ENCODE measurements around the gene CRKL.
"Not testable (repeated sequence)": the region's sequence is repeated elsewhere in the genome, so short reads cannot be mapped to it uniquely, and the experiment has no call there.

Gene CRKL

GRCh38 chr22:20937031-20937793, 20.0 kb downstream of the CRKL start:
- Histone ChIP-seq H2AFZ (no peak overlapping the region), H3K27ac (no peak overlapping the region), H3K9me3 (ENCODE audit: control insufficient read depth, low read length) (no peaks in the 10 kb centered on the region), H3K4me2 (ENCODE audit: low read length) (peak overlapping the region; percentile 6), H3K36me3 (ENCODE audit: control insufficient read depth, insufficient read depth, low read length) (no peaks in the 10 kb centered on the region), H3K4me3 (ENCODE audit: low read depth, low read length) (no peak overlapping the region), H3K4me1 (peaks cover 2% of the 10 kb centered on the region), H3K27me3 (ENCODE audit: control insufficient read depth, insufficient read depth, low read length) (no peaks in the 10 kb centered on the region), H3K79me2 (peaks cover 31% of the 10 kb centered on the region), H3K9ac (no peak overlapping the region)
- TF ChIP-seq CTCF (IDR thresholded peaks at IDR 0.05) = no peak

GRCh38 chr22:20937794-20938671, 20.8 kb downstream of the CRKL start:
- no peak overlapping the region for H3K4me3 ChIP-seq (ENCODE audit: low read depth, low read length)
- H3K9ac ChIP-seq = no peak overlapping the region
- no peaks in the 10 kb centered on the region for H3K27me3 ChIP-seq (ENCODE audit: control insufficient read depth, insufficient read depth, low read length)
- peaks cover 39% of the 10 kb centered on the region for H3K79me2 ChIP-seq
- H2AFZ ChIP-seq = no peak overlapping the region
- no peak overlapping the region for H3K27ac ChIP-seq
- no peaks in the 10 kb centered on the region for H3K9me3 ChIP-seq (ENCODE audit: control insufficient read depth, low read length)
- no peak for TF ChIP-seq CTCF (IDR thresholded peaks at IDR 0.05)
- H3K36me3 ChIP-seq (ENCODE audit: control insufficient read depth, insufficient read depth, low read length) = no peaks in the 10 kb centered on the region
- H3K4me1 ChIP-seq = peaks cover 2% of the 10 kb centered on the region
- peak overlapping the region; percentile 6 for H3K4me2 ChIP-seq (ENCODE audit: low read length)

GRCh38 chr22:20939457-20940185, 22.4 kb downstream of the CRKL start:
- peaks cover 43% of the 10 kb centered on the region for H3K79me2 ChIP-seq
- H3K4me1 ChIP-seq; H3K36me3 ChIP-seq (ENCODE audit: control insufficient read depth, insufficient read depth, low read length); H3K27ac ChIP-seq; H3K9me3 ChIP-seq (ENCODE audit: control insufficient read depth, low read length); H2AFZ ChIP-seq; H3K4me3 ChIP-seq (ENCODE audit: low read depth, low read length); H3K4me2 ChIP-seq (ENCODE audit: low read length); H3K27me3 ChIP-seq (ENCODE audit: control insufficient read depth, insufficient read depth, low read length); H3K9ac ChIP-seq: not testable (repeated sequence)

GRCh38 chr22:20940186-20940651, 23.0 kb downstream of the CRKL start:
- Histone ChIP-seq H2AFZ (no peak overlapping the region), H3K4me1 (peaks cover 2% of the 10 kb centered on the region), H3K79me2 (peaks cover 41% of the 10 kb centered on the region), H3K9ac (no peak overlapping the region), H3K36me3 (ENCODE audit: control insufficient read depth, insufficient read depth, low read length) (no peaks in the 10 kb centered on the region), H3K4me3 (ENCODE audit: low read depth, low read length) (no peak overlapping the region), H3K27ac (no peak overlapping the region), H3K27me3 (ENCODE audit: control insufficient read depth, insufficient read depth, low read length) (no peaks in the 10 kb centered on the region), H3K9me3 (ENCODE audit: control insufficient read depth, low read length) (no peaks in the 10 kb centered on the region), H3K4me2 (ENCODE audit: low read length) (no peak overlapping the region)
- no peak for TF ChIP-seq CTCF (IDR thresholded peaks at IDR 0.05)

GRCh38 chr22:20940904-20941385, 23.7 kb downstream of the CRKL start:
- no peak overlapping the region for H2AFZ ChIP-seq
- no peak for TF ChIP-seq CTCF (IDR thresholded peaks at IDR 0.05)
- H3K36me3 ChIP-seq (ENCODE audit: control insufficient read depth, insufficient read depth, low read length) = no peaks in the 10 kb centered on the region
- no peaks in the 10 kb centered on the region for H3K27me3 ChIP-seq (ENCODE audit: control insufficient read depth, insufficient read depth, low read length)
- peaks cover 42% of the 10 kb centered on the region for H3K79me2 ChIP-seq
- H3K9ac ChIP-seq = no peak overlapping the region
- H3K4me3 ChIP-seq (ENCODE audit: low read depth, low read length) = no peak overlapping the region
- peaks cover 2% of the 10 kb centered on the region for H3K4me1 ChIP-seq
- H3K4me2 ChIP-seq (ENCODE audit: low read length) = no peak overlapping the region
- H3K9me3 ChIP-seq (ENCODE audit: control insufficient read depth, low read length) = no peaks in the 10 kb centered on the region
- H3K27ac ChIP-seq = no peak overlapping the region

GRCh38 chr22:20942203-20942902, 25.1 kb downstream of the CRKL start:
- peaks cover 44% of the 10 kb centered on the region for H3K79me2 ChIP-seq
- H3K36me3 ChIP-seq (ENCODE audit: control insufficient read depth, insufficient read depth, low read length); H3K27me3 ChIP-seq (ENCODE audit: control insufficient read depth, insufficient read depth, low read length); H2AFZ ChIP-seq; H3K27ac ChIP-seq; H3K4me3 ChIP-seq (ENCODE audit: low read depth, low read length); H3K4me2 ChIP-seq (ENCODE audit: low read length); H3K9me3 ChIP-seq (ENCODE audit: control insufficient read depth, low read length); H3K4me1 ChIP-seq; H3K9ac ChIP-seq: not testable (repeated sequence)

Measured in parathyroid adenoma (tissue), 2 donors.